G401 (cell line): Measurements from ENCODE around the gene COL19A1. TPM values are rescaled to one million over a fixed set of nuclear protein-coding genes. Genes with fewer than 3 reads are reported as not detected.
"Not testable (repeated sequence)": the region's sequence is repeated elsewhere in the genome, so short reads cannot be mapped to it uniquely, and the experiment has no call there.

Experiments used
- DNase-seq: peaks from one replicate; pipeline ENCODE4 v3.0.0-alpha.2; 2015; ENCODE audit warnings: low spot score
- in situ Hi-C: cut with HindIII; loops from 2 replicates; pipeline ENCODE4 v1.10.0; 2016; ENCODE audit warnings: low sequenced_read_pairs, mixed read lengths
- total RNA-seq: library from RNA; depleted of rRNA; stranded (reverse); fragments of >200 nt; shearing (Covaris generic); gene quantifications from 2 replicates; pipeline ENCODE4 v1.2.3, GENCODE V29; 2014; rRNA removed

COL19A1 gene
- total RNA-seq = not detected in 2 replicates

DNA sequence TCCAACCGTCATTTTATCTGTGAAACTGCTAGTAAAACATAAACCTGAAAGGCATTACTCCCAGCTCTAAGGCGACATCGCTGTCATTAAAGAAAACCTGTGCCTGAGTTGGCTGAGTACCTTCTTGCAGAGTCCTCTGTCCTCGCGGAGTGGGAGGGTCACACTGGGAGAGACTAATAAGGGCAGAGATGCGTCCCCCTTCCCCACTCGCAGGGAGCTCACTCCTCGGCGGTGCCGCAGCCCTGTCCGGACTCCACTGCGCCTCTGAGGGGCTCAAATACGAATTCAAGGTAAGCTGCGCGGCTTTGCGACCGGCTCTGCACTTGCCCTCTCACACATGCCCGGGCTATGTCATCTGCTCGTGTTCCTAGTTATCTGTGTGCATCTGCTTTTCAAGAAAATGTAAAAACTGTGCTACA, at the start of gene COL19A1:
TSS of gene COL19A1 (plus strand) at position 206 of the 419 bp plus-strand sequence. CDS start 13,012 bp downstream, outside the sequence.
- peak; percentile 78 for DNase-seq
- in situ Hi-C loops = no loop called here

DNA sequence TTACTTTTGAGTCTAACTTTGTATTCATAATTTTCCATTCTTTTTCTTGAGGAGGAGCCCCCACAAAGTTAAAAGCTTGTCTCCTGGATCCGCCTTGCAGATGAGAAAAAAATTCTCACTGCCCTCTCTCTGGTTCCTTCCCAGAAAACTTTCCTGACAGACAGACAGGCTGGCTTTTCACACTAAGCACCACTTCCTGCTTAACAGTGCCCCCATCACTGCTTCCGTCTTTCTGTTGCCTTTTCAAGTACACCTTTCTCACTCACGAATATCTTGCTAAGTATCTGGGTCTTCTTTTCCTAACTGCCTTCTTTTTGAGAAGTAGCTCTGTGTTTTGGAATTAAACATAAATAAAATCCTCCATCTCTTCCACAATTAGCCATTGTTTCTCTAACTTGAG, 49.8 kb upstream of the COL19A1 start:
- in situ Hi-C loops = no loop called here
- DNase-seq = no peak

DNA sequence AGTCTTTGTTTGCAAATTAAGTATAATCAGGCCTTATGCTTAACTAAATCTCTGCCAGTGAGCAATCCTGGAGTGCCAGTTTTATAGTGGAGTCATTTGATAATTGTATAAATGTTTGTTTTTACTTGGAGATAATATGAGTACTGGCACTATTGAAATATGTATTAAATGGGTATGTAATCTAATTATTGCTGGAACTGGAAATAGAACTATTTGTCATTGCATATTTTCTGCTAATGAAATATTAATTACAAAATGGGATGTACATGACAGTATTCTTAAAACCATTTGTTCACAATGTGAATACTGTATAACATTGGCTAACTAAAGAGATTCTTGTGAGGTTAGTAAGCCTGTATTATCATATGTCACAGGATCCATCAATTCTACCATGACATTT, 49.0 kb upstream of the COL19A1 start:
- no peak for DNase-seq
- in situ Hi-C loops = no loop called here

DNA sequence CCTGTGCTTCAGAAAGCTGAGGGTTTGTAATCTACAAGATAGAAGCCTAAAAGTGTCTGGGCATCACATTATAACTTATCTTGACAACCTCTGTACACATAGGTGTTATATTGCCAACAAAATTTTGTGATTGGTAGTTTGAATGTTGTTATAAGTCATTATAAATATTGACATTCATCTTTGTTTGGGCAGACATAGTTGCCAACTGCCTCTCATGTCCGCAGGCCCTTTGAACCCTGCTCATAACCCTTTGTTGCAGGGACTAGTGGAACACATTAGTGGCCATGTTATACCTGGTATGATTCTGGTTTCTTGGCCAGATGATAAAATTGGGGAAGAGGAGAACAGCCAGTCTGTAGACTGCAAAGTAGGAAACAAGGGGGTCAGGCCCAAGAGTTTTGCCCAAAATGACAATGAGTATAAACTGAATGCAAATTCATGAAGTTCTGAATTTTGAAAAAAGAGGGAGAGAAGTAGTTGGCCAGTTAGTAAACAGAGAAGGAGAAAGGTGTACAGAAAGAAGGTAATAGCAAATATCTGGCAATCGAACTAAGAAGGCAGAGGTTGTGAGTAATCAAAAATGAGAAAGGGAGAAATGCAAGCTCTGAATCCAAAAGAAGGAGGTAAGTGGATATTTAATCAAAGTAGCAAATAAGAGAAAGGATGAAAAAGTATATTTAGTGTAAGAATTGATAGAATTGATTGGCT, 48.0 kb upstream of the COL19A1 start:
- in situ Hi-C loops = no loop called here
- DNase-seq = no peak

DNA sequence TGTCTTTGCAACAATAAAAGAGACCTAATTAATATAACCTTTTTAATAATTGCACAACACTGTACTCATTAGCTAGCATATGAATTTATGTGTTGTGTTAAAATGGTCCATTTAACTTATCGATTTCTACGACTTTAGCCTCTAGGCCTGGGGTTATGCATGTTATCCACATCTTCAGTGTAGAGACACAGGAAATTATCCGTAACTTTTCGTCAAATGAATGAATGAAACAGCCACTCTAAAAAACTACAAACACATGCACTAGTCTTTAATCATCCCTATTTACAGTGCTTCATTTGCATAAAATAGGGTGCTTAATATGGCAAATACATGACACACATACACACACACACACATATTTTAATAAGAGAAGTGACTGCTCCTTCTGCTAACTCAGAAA, 47.2 kb upstream of the COL19A1 start:
- in situ Hi-C loops = no loop called here
- DNase-seq = no peak

DNA sequence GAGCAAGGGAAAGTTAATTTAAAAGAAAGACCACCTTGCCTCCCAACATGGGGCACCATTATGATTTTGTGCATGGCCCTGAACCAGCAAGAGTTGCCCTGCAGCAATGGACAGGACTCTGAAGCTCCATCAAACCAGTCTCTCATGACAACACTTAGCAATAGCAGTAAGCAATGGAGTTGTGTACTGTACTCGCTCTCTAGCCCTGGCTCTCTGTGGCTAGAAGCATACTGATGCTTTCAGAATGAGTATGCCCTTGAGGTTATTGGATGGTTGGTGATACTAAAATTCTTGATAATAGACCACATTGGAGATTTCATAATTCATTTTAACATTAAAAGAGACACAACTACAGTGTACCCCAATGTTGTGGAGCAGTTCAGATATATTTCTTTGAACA, 46.3 kb upstream of the COL19A1 start:
- no peak for DNase-seq
- in situ Hi-C loops = no loop called here

DNA sequence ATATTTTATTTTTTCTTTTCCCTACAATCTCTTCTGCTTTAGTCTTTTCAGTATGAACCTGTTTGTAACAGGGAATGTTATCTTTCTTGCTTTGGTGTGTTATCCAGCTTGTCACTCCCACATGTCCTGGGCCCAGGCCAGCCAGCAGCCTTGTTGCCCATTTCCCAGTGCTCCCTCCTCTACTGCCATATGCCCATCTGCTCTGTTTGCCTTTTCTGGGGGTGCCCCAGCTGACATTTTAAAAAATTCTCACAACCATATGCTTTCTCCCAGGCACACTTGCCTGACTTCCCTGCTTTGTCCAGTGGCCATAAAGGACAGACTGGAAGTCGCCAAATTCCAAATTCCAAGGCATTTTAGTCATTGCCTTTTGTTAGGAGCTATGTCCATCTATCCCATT, 45.9 kb upstream of the COL19A1 start:
- peak; percentile 96 for DNase-seq
- in situ Hi-C loops = no loop called here

DNA sequence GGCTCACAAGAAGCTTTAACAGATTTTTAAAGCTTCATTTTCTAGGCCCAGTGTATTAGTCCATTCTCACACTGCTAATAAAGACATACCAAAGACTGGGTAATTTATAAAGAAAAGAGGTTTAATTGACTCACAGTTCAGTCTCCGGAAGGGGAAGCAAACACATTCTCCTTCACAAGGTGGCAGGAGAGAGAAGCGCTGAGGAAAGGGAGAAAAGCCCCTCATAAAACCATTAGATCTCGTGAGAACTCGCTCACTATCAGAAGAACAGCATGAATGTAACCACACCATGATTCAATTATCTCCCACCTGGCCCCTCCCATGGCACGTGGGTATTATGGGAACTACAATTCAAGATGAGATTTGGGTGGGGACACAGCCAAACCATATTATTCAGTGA, 42.0 kb upstream of the COL19A1 start:
- DNase-seq, in situ Hi-C loops: not testable (repeated sequence)

- no peak for DNase-seq
- in situ Hi-C loops = no loop called here
These were observed 40.5 kb upstream of the COL19A1 start for GRCh38 chr6:69825904-69826303.

DNA sequence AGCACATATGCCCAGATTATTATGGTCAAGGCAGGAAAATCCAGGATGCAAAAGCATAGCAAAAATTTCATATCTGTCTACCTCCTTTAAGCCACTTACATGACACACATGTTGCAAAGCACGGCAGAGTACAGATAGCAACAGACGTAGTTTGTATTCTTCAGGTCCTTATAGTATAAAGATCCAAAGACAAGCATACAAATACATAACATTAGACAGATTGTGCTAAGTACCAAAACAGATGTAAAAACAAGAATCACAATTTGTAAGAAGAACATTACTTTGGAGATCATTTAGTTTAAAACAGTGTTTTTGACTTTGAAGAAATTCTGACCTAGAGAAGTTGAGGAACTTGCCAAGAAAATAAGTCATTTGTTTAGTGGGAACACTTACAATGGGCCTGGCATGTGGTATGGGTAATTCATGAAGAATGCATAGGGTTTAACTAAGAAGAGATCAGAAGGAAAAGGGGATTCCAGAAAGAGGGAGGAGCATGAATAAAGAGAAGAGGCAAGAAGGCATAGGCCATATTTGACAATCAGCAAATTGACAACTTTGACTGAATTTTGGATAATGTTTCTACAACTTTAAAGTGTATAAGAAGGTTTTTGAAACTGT, 39.0 kb upstream of the COL19A1 start:
- DNase-seq = no peak
- in situ Hi-C loops = no loop called here

DNA sequence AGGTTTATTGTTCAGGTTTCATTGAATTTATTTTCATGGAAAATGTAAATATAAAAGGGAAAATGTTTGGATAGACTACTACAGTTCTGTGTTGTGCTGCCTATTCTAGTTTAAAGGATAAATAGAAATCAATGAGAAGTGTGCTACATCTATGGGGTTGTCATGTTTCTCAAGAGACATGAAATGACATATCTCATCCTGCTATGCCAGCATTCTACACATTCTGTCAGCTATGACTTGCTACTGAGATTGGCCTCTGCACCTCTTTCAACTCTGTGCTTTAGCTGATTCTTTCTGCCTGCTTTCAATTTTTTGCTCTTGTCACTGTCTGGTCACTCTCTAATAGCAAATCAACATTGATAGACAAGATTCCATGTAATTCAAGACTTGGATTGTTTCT, 33.8 kb upstream of the COL19A1 start:
- DNase-seq = no peak
- in situ Hi-C loops = no loop called here

DNA sequence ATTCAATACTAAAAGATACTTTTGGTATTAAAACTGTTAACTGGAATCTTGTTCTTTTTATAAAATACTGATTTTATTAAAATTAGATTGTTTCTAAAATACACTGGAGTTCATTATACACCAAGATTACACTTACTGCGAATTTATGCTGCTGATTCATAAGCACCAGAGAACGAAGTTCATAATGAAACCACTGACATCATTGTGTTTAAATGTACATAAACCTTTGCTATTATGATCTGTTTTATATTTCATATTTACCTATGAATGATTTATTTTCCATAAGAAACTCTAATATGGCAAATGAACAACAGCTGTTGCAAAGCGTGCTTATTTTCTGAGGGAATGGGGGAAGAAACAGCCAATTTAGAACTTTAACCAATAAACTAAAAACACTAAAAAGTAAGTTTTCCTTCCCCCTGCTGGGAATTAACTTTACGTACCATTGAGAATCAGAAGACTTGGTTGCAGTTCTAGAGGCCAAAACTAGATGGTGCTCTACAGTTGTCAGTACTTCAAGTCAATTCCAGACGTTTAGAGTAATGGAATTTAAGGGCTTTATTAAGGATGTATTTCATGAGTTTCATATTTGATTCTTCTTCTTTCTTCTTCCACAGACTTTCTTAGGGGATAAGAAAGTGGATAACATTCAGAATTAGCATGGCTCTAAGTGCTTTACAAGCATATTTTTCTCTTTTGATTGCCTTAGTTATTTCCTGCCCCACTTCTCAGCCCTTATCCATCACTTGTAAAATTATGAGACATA, 30.8 kb upstream of the COL19A1 start:
- peak; percentile 69 for DNase-seq
- in situ Hi-C loops = no loop called here

DNA sequence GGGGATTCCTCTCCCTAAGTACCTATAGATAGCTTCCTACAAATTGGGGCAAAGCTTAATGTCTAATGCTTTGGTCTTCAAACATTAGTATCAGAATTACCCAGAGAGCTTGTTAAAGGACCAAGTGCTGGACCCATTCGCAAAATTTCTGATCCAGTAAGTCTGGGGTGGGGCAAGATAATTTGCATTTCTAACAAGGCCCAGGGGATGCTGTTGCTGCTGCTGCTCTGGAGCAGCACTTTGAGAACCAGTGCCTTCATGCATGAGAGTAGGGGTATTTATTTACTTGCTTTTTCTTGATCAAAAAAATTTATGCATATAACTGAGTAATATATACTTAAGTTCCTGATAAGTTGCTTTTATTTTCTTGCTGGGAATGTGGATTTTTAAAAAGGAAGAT, 24.5 kb upstream of the COL19A1 start:
- DNase-seq = no peak
- in situ Hi-C loops = no loop called here

GRCh38 chr6:69843189-69843588, 23.2 kb upstream of the COL19A1 start:
- no peak for DNase-seq
- in situ Hi-C loops = no loop called here

GRCh38 chr6:69846312-69846711, 20.0 kb upstream of the COL19A1 start:
- in situ Hi-C loops = no loop called here
- no peak for DNase-seq

DNA sequence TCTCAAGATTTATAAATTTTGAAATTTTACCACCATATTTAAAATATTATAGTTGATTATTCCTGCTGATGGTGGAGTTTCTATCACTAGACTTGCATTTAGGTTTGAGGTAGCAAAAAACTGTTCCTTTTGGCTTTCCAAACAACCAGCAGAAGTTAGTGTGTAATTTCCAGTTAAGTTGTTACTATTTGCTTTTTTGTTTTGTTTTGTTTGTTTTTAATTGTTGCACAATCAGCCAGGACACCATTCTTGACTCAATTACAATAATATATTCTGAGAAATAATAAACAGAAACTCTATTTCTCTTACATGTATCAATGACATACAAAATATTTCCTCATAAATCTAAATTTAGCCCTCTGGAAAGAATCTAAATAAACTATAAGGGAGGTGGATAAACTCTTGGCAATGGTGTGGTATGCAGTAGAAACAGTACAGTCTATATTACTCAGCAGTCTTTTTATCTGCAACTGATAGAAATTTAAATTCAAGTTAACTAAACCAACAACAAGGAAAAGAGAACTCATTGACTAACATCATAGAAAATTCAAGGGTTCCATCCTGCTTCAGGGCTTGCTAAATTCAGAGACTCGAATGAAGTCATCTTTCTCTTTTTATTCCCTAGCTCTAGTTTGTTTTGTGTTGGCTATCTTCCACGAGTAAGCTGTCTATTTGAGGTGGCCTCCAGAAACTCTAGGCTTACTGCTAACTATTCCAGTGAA, 19.4 kb upstream of the COL19A1 start:
- in situ Hi-C loops = no loop called here

GRCh38 chr6:69847492-69847788, 18.9 kb upstream of the COL19A1 start:
- DNase-seq = no peak
- in situ Hi-C loops = no loop called here

More for the DNA sequence above, 19.4 kb upstream of the COL19A1 start:
- no peak for DNase-seq

- in situ Hi-C loops = no loop called here
- DNase-seq = no peak
These were observed 17.8 kb upstream of the COL19A1 start for GRCh38 chr6:69848552-69848951.

GRCh38 chr6:69852706-69853105, 13.7 kb upstream of the COL19A1 start:
- in situ Hi-C loops = no loop called here

DNA sequence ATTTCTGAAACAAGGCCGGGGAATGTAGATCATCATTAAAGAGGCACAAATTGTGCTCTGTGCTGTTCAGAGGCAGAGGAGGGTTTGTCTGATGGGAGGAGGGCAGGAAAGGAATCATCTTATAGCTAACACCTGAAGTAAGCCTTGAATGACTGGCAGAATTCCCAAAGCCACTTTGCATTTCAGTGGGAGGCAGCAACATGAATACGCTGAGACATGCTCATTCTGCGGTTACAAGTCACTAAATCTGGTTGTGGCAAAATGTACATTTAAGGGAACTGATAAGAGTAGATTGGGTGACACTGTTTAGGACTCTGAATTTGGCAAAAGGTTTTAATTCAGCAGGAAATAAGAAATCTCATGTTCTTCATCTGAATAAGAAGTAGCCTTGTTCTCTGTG, 4.4 kb upstream of the COL19A1 start:
- in situ Hi-C loops = no loop called here
- peak; percentile 64 for DNase-seq

More at GRCh38 chr6:69852706-69853105, 13.7 kb upstream of the COL19A1 start:
- DNase-seq = no peak
